Esophagus squamous epithelium (tissue), 4 donors: ENCODE data around the gene GALM.

Experiments
- POLR2A ChIP-seq, 4 donors: fragments of 450-650 bp; IDR thresholded peaks; one replicate each; pipeline ENCODE4 v1.6.1; 2017; ENCODE audit warnings: antibody characterized with exemption in 4 of 4, mild to moderate bottlenecking in 4 of 4, moderate library complexity in 3 of 4
- TF ChIP-seq, protein P1 (sequence below), 6 experiments: fragments of 450-650 bp in 4 of 6; fragments of 200-600 bp in 2 of 6; sonication (generic) in 2 of 6; IDR thresholded peaks; one replicate each; pipeline ENCODE4 v1.5.1; 2016 to 2019; ENCODE audit warnings: antibody characterized with exemption in 6 of 6, mild to moderate bottlenecking in 4 of 6, moderate library complexity in 4 of 6

DNA sequence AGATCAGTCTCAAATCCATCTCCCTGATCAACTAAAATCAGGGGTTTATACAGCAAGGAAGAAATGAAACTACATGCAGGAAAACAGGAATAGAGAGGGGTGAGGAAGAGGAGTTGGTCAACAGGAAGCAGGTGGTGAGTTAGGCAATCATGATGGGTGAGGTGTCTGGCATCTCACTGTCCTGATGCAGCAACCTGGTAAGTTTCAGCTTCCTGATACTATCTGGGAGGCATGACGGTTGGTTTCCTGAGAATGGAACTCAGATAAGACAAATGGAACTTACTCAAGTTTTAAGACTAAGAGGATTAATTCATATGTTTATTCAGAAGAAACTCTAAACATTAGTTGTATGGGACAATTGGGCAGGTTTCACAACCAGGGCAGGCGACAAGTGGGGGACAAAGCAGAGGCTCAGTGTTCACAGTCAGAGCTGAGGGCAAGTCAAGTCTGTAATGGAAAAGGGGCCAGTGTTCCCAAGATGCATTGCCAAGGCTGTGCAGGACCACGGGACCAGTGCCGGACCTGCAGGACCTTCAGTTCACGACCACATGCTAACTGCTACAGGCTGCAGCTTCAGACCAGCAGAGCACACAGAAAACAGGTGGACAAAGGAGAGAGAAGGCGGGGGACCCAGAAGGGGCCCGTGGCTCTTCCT lies 17.7 kb upstream of the GALM start:
- TF ChIP-seq, protein P1, sequence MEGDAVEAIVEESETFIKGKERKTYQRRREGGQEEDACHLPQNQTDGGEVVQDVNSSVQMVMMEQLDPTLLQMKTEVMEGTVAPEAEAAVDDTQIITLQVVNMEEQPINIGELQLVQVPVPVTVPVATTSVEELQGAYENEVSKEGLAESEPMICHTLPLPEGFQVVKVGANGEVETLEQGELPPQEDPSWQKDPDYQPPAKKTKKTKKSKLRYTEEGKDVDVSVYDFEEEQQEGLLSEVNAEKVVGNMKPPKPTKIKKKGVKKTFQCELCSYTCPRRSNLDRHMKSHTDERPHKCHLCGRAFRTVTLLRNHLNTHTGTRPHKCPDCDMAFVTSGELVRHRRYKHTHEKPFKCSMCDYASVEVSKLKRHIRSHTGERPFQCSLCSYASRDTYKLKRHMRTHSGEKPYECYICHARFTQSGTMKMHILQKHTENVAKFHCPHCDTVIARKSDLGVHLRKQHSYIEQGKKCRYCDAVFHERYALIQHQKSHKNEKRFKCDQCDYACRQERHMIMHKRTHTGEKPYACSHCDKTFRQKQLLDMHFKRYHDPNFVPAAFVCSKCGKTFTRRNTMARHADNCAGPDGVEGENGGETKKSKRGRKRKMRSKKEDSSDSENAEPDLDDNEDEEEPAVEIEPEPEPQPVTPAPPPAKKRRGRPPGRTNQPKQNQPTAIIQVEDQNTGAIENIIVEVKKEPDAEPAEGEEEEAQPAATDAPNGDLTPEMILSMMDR (IDR thresholded peaks at IDR 0.05), result no peak
- TF ChIP-seq POLR2A (IDR thresholded peaks at IDR 0.05), result no peak
